A549 (cell line): ENCODE measurements around the gene TOPORS. TPM values are rescaled to one million over a fixed set of nuclear protein-coding genes. Genes with fewer than 3 reads are reported as not detected.
A peak's percentile ranks its signal among the peaks of the same experiment; 100 is the strongest.

Source experiments
- ATAC-seq, 2 experiments: fragments of 200-7000 bp in 1 of 2; fragments of >200 bp in 1 of 2; cut with Nextera tagmentation in 1 of 2; cut with Tn5 transposase in 1 of 2; 3 replicates each; pipeline versions ENCODE4 v1.8.0 to v1.9.1; 2018 to 2020; ENCODE audit warnings: mild to moderate bottlenecking in 1 of 2, moderate library complexity in 1 of 2
- CTCF ChIA-PET: fragments of 300-600 bp; sonication (Branson Sonifier 250); formaldehyde crosslinking; extraction: SDS; loops from one replicate; lab custom pipeline; 2021; ENCODE audit warnings: antibody characterized with exemption, inconsistent platforms; lab: Yijun Ruan, JAX
- POLR2A ChIA-PET: fragments of 350-600 bp; formaldehyde crosslinking; extraction: SDS; loops from one replicate; lab custom pipeline; 2021; ENCODE audit warnings: antibody characterized with exemption, inconsistent platforms; lab: Yijun Ruan, JAX
- DNase-seq, 2 experiments: peaks; one replicate each; pipeline versions ENCODE4 v3.0.0 to v3.0.0-alpha.2; 2011 to 2016; ENCODE audit warnings: low read depth in 1 of 2, low spot score in 1 of 2
- FAIRE-seq: peaks from 2 replicates; lab custom pipeline; 2011; peaks lifted over from hg19 to GRCh38; lab: Jason Lieb, UNC
- H3K27ac ChIP-seq, 2 experiments: fragments of >200 bp; sonication (Bioruptor Twin); formaldehyde crosslinking; 3 replicates each; pipeline ENCODE4 v1.5.1; 2016 to 2017
- H3K4me1 ChIP-seq: fragments of >200 bp; sonication (Bioruptor Twin); formaldehyde crosslinking; 3 replicates; pipeline ENCODE4 v1.6.1; 2016
- H3K4me2 ChIP-seq: fragments of >200 bp; sonication (Bioruptor Twin); formaldehyde crosslinking; 3 replicates; pipeline ENCODE4 v1.6.1; 2016
- H3K4me3 ChIP-seq: fragments of >200 bp; sonication (Bioruptor Twin); formaldehyde crosslinking; 3 replicates; pipeline ENCODE4 v1.5.1; 2016
- H3K9me3 ChIP-seq: fragments of >200 bp; sonication (Bioruptor Twin); formaldehyde crosslinking; 3 replicates; pipeline ENCODE4 v1.6.1; 2016
- CHD2 ChIP-seq: fragments of 150-350 bp; IDR thresholded peaks from 2 replicates; pipeline ENCODE4 v1.6.1; 2014; ENCODE audit warnings: low read length; ENCODE audit not compliant: partially characterized antibody
- CTCF ChIP-seq: fragments of >200 bp; sonication (Bioruptor Twin); formaldehyde crosslinking; IDR thresholded peaks from 3 replicates; pipeline ENCODE4 v1.5.1; 2016
- E2F6 ChIP-seq: IDR thresholded peaks from 2 replicates; pipeline ENCODE4 v1.6.1; 2012; ENCODE audit warnings: low read depth, borderline replicate concordance
- EHMT2 ChIP-seq: fragments of 200-600 bp; sonication (generic); IDR thresholded peaks from 2 replicates; pipeline ENCODE4 v1.6.1; 2016; ENCODE audit warnings: antibody characterized with exemption, low read depth, mild to moderate bottlenecking, moderate library complexity
- EP300 ChIP-seq, 2 experiments: fragments of >200 bp; sonication (Bioruptor Twin); formaldehyde crosslinking; IDR thresholded peaks; 2 replicates in 1 of 2; 3 replicates in 1 of 2; pipeline ENCODE4 v1.6.1; 2016 to 2017
- ESRRA ChIP-seq: fragments of 150-350 bp; IDR thresholded peaks from 2 replicates; pipeline ENCODE4 v1.6.1; 2014; ENCODE audit warnings: mild to moderate bottlenecking, low read length, borderline replicate concordance
- FOSL2 ChIP-seq, 2 experiments: fragments of 450-650 bp in 1 of 2; fragments of >200 bp in 1 of 2; sonication (Bioruptor Twin) in 1 of 2; formaldehyde crosslinking; IDR thresholded peaks; 2 replicates each; pipeline versions ENCODE4 v1.5.0 to v1.6.1; 2016 to 2020; ENCODE audit warnings: mild to moderate bottlenecking in 1 of 2, moderate library complexity in 1 of 2
- HEYL ChIP-seq: fragments of 250-450 bp; sonication (Bioruptor Pico); IDR thresholded peaks from 2 replicates; pipeline ENCODE4 v1.8.0; 2021; ENCODE audit warnings: mild to moderate bottlenecking, moderate library complexity
- HOXA7 ChIP-seq: fragments of 250-450 bp; sonication (Bioruptor Pico); IDR thresholded peaks from 2 replicates; pipeline ENCODE4 v1.5.0; 2020; ENCODE audit warnings: mild to moderate bottlenecking, moderate library complexity
- KDM5A ChIP-seq: fragments of 200-600 bp; sonication (generic); IDR thresholded peaks from 2 replicates; pipeline ENCODE4 v1.6.1; 2016; ENCODE audit warnings: antibody characterized with exemption, mild to moderate bottlenecking
- MAZ ChIP-seq: fragments of 150-350 bp; IDR thresholded peaks from 2 replicates; pipeline ENCODE4 v1.6.1; 2014; ENCODE audit warnings: antibody characterized with exemption, low read depth, low read length, borderline replicate concordance
- RAD21 ChIP-seq, 2 experiments: fragments of >200 bp in 1 of 2; sonication (Bioruptor Twin) in 1 of 2; formaldehyde crosslinking in 1 of 2; IDR thresholded peaks in 1 of 2; conservative IDR thresholded peaks in 1 of 2; 2 replicates in 1 of 2; 3 replicates in 1 of 2; pipeline ENCODE4 v1.6.1; 2012 to 2018; ENCODE audit warnings: inconsistent platforms in 1 of 2
- RARB ChIP-seq: fragments of 250-450 bp; sonication (Bioruptor Pico); IDR thresholded peaks from 2 replicates; pipeline ENCODE4 v1.8.0; 2021; ENCODE audit warnings: mild to moderate bottlenecking, moderate library complexity
- RCOR1 ChIP-seq: fragments of 150-350 bp; IDR thresholded peaks from 2 replicates; pipeline ENCODE4 v1.6.1; 2014; ENCODE audit warnings: antibody characterized with exemption, low read length, low read depth
- REST ChIP-seq: fragments of 200-600 bp; sonication (generic); IDR thresholded peaks from 2 replicates; pipeline ENCODE4 v1.6.1; 2016; ENCODE audit warnings: antibody characterized with exemption, mild to moderate bottlenecking, moderate library complexity
- SMC3 ChIP-seq: fragments of >200 bp; sonication (Bioruptor Twin); formaldehyde crosslinking; IDR thresholded peaks from 3 replicates; pipeline ENCODE4 v1.6.1; 2018; ENCODE audit warnings: inconsistent platforms
- TP53 ChIP-seq: fragments of 250-450 bp; sonication (Bioruptor Pico); IDR thresholded peaks from 2 replicates; pipeline ENCODE4 v1.5.0; 2021; ENCODE audit warnings: mild to moderate bottlenecking, moderate library complexity
- USF2 ChIP-seq: fragments of 450-650 bp; IDR thresholded peaks from 2 replicates; pipeline ENCODE4 v1.6.1; 2014; ENCODE audit warnings: antibody characterized with exemption
- ZFP36 ChIP-seq: fragments of 450-650 bp; IDR thresholded peaks from 2 replicates; pipeline ENCODE4 v1.6.1; 2014; ENCODE audit warnings: borderline replicate concordance; ENCODE audit not compliant: partially characterized antibody
- ZSCAN20 ChIP-seq: fragments of 250-450 bp; sonication (Bioruptor Pico); IDR thresholded peaks from 2 replicates; pipeline ENCODE4 v1.8.0; 2022; ENCODE audit warnings: mild to moderate bottlenecking, moderate library complexity
- WGBS: methylation state at CpG from one replicate; pipeline ENCODE4 v1.1.6; 2017; ENCODE audit errors: missing lambda C conversion rate; 5-methylcytosine and 5-hydroxymethylcytosine counted together
- polyA plus RNA-seq, 4 experiments: library from polyadenylated mRNA; depleted of rRNA in 3 of 4; stranded (reverse); fragments of >200 nt; fragmentation: RNase III in 1 of 4; extraction: RNeasy Plus Mini Kit Qiagen cat#74134 plus additional on column Dnase treatment in 1 of 4; gene quantifications; 2 replicates in 3 of 4; 3 replicates in 1 of 4; pipeline ENCODE4 v1.2.3, GENCODE V29; 2011 to 2017

TOPORS gene
- polyA plus RNA-seq, 2 of the 4 experiments (the other 2 are of a cell fraction), result 18.2 to 22.2 TPM

- ChIA-PET CTCF (interaction anchor here (0.6 to 13.6 kb wide), 36 partner anchors 8 to 428 kb away, joined by 3 to 507 read pairs (median 4); partner anchors contain the start of genes ACO1, RIGI, SMIM27 and TOPORS), POLR2A (interaction anchor here (0.7 to 2.3 kb wide), 7 partner anchors 16 to 453 kb away, joined by 3 to 14 read pairs (median 5); partner anchors contain the start of genes ACO1, DNAJA1 and SMIM27)
- ATAC-seq, result peak; percentile 95 to 96
- Histone ChIP-seq H3K4me2 (peak overlapping the region; percentile 83), H3K9me3 (no peaks in the 10 kb centered on the region), H3K4me3 (peak overlapping the region; percentile 90), H3K4me1 (peaks cover 17% of the 10 kb centered on the region), H3K27ac (peak overlapping the region; percentile 79 to 92)
- 1% methylated on average over 17 of the region's 17 CpGs for WGBS
- no peak for TF ChIP-seq RCOR1
- TF ChIP-seq KDM5A, result peak; percentile 77; the same call in 1 of the 2 replicates
- TF ChIP-seq CTCF, result peak; percentile 67
- no peak for TF ChIP-seq CHD2
- no peak for TF ChIP-seq ZSCAN20 (CRISPR knock-in tag)
- no peak for TF ChIP-seq EHMT2
- TF ChIP-seq RARB (CRISPR knock-in tag), result no peak
- TF ChIP-seq FOSL2 (IDR thresholded peaks at IDR 0.05), result no peak
- TF ChIP-seq FOSL2 (CRISPR knock-in tag; IDR thresholded peaks at IDR 0.05), result peak; percentile 34; the same call in 1 of the 2 replicates
- TF ChIP-seq SMC3, result peak; percentile 81
- TF ChIP-seq RAD21 (conservative IDR thresholded peaks at IDR 0.05 in 1 of 2, IDR thresholded peaks at IDR 0.05 in 1 of 2), result peak; percentile 55 to 64
- TF ChIP-seq ZFP36, result no peak
- TF ChIP-seq E2F6, result no peak
- peak; percentile 58 for TF ChIP-seq USF2
- peak; percentile 18 for FAIRE-seq
- DNase-seq, result peak; percentile 79 to 89
These were observed 19.8 kb upstream of the TOPORS start for GRCh38 chr9:32571969-32572899.

- Histone ChIP-seq H3K4me3 (no peak overlapping the region), H3K27ac (no peak overlapping the region), H3K4me2 (no peak overlapping the region), H3K9me3 (no peaks in the 10 kb centered on the region), H3K4me1 (peaks cover 17% of the 10 kb centered on the region)
- no peak for TF ChIP-seq TP53 (CRISPR knock-in tag)
- TF ChIP-seq FOSL2 (IDR thresholded peaks at IDR 0.05), result no peak
- no peak for TF ChIP-seq FOSL2 (CRISPR knock-in tag; IDR thresholded peaks at IDR 0.05)
- no peak for TF ChIP-seq CHD2
- TF ChIP-seq EP300 (IDR thresholded peaks at IDR 0.05), result no peak
- TF ChIP-seq MAZ, result no peak
- CTCF ChIA-PET, result no interaction called here
- WGBS, result 93% methylated on average over 4 of the region's 4 CpGs
- FAIRE-seq, result no peak
- DNase-seq, result no peak
- POLR2A ChIA-PET, result no interaction called here
- ATAC-seq, result no peak
These were observed 17.9 kb upstream of the TOPORS start for GRCh38 chr9:32570262-32570661.

- DNase-seq (no peak), FAIRE-seq (no peak), ATAC-seq (no peak)
- no peak overlapping the region for H3K4me3 ChIP-seq
- H3K4me1 ChIP-seq, result peaks cover 10% of the 10 kb centered on the region
- no peaks in the 10 kb centered on the region for H3K9me3 ChIP-seq
- 96% methylated on average over 21 of the region's 26 CpGs for WGBS
- no peak overlapping the region for H3K27ac ChIP-seq
- POLR2A ChIA-PET, result no interaction called here
- CTCF ChIA-PET, result interaction anchor here (1.0 to 9.7 kb wide), 6 partner anchors 12 to 189 kb away, joined by 3 to 104 read pairs (median 4); partner anchors contain the start of gene RIGI
- H3K4me2 ChIP-seq, result no peak overlapping the region
- TF ChIP-seq ESRRA, result no peak
- TF ChIP-seq HOXA7, result no peak
- TF ChIP-seq CTCF, result no peak
- TF ChIP-seq HEYL, result no peak
- no peak for TF ChIP-seq REST
- TF ChIP-seq TP53 (CRISPR knock-in tag), result no peak
- no peak for TF ChIP-seq MAZ
These were observed 14.4 kb upstream of the TOPORS start for GRCh38 chr9:32566770-32567169.
